ENCODE measurements around the gene VAC14. TPM values are rescaled to one million over a fixed set of nuclear protein-coding genes. Genes with fewer than 3 reads are reported as not detected.

The VAC14 gene
- total and polyA plus RNA-seq, 2 of the 8 experiments (the other 6 are each of a cell fraction or from before 2014, with no cell fraction given), result 56.0 to 108 TPM

DNA sequence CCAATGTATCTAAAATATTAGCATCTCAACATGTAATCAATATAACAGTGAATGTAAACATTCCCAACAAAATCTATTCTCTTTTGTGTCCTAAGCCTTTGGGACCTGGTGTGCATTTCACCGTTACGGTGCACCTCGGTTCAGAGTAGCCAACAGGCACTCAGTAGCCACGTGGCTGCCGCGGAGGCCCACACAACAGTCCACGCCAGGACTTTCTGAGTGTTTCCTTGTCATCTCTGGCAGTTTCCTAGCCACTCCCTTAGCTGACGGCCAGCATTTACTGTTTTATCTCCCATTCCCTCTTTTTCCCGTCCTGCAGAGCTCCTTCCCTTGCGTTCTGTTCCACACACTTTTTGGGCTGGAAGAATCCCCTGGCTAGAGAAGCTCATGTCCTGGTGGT, 36.3 kb downstream of the VAC14 start (continued):
- TF ChIP-seq, protein P1, sequence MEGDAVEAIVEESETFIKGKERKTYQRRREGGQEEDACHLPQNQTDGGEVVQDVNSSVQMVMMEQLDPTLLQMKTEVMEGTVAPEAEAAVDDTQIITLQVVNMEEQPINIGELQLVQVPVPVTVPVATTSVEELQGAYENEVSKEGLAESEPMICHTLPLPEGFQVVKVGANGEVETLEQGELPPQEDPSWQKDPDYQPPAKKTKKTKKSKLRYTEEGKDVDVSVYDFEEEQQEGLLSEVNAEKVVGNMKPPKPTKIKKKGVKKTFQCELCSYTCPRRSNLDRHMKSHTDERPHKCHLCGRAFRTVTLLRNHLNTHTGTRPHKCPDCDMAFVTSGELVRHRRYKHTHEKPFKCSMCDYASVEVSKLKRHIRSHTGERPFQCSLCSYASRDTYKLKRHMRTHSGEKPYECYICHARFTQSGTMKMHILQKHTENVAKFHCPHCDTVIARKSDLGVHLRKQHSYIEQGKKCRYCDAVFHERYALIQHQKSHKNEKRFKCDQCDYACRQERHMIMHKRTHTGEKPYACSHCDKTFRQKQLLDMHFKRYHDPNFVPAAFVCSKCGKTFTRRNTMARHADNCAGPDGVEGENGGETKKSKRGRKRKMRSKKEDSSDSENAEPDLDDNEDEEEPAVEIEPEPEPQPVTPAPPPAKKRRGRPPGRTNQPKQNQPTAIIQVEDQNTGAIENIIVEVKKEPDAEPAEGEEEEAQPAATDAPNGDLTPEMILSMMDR (IDR thresholded peaks at IDR 0.05; ENCODE audit: control extremely low read depth in 1 of 3, insufficient read depth in 1 of 3, low read depth in 1 of 3, low read length in 3 of 3), result no peak
- TF ChIP-seq SP1 (IDR thresholded peaks at IDR 0.05; ENCODE audit: low read depth, low read length) (no peak), RXRA (IDR thresholded peaks at IDR 0.05; ENCODE audit: insufficient read depth, low read depth, low read length) (no peak), CBX5 (IDR thresholded peaks at IDR 0.05; ENCODE audit: low read depth, low read length) (no peak), BRCA1 (IDR thresholded peaks at IDR 0.05; ENCODE audit: low read depth, low read length) (no peak), POLR2A (IDR thresholded peaks at IDR 0.05; ENCODE audit: control extremely low read depth in 1 of 2, low read depth in 2 of 2, low read length in 2 of 2) (no peak), SAP30 (IDR thresholded peaks at IDR 0.05; ENCODE audit: insufficient read depth, insufficient replicate concordance, low read length) (no peak)
